Aorta (tissue), 5 donors: ENCODE data around the gene RTP2. TPM values are rescaled to one million over a fixed set of nuclear protein-coding genes. Genes with fewer than 3 reads are reported as not detected.

ENCODE experiments used
- ATAC-seq: fragments of 200-7000 bp; cut with Tn5 transposase; one replicate; pipeline ENCODE4 v1.9.1; 2022; ENCODE audit warnings: moderate library complexity; ENCODE audit not compliant: low FRiP score
- DNase-seq, 2 donors: peaks; one replicate each; pipeline ENCODE4 v3.0.0-alpha.2; 2020
- H3K27ac ChIP-seq, 2 donors: one replicate each; pipeline ENCODE4 v1.5.1; 2013; ENCODE audit warnings: low read length in 2 of 2, mild to moderate bottlenecking in 2 of 2, moderate library complexity in 2 of 2, control low read depth in 1 of 2, inconsistent platforms in 1 of 2, low read depth in 1 of 2
- H3K27me3 ChIP-seq, 2 donors: one replicate each; pipeline ENCODE4 v1.6.1; 2013; ENCODE audit warnings: control low read depth in 1 of 2, low read length in 1 of 2, mild to moderate bottlenecking in 1 of 2, moderate library complexity in 1 of 2; ENCODE audit not compliant: insufficient read depth in 2 of 2, control insufficient read depth in 1 of 2
- H3K36me3 ChIP-seq, 2 donors: one replicate each; pipeline ENCODE4 v1.6.1; 2013; ENCODE audit warnings: control low read depth in 1 of 2, low read length in 1 of 2, mild to moderate bottlenecking in 1 of 2; ENCODE audit not compliant: insufficient read depth in 2 of 2, control insufficient read depth in 1 of 2
- H3K4me1 ChIP-seq, 2 donors: one replicate each; pipeline ENCODE4 v1.6.1; 2013; ENCODE audit warnings: low read length in 2 of 2, control low read depth in 1 of 2, mild to moderate bottlenecking in 1 of 2, moderate library complexity in 1 of 2; ENCODE audit not compliant: insufficient read depth in 2 of 2, control insufficient read depth in 1 of 2
- H3K4me3 ChIP-seq, 2 donors: one replicate each; pipeline ENCODE4 v1.5.1; 2013; ENCODE audit warnings: low read length in 2 of 2, control low read depth in 1 of 2, mild to moderate bottlenecking in 1 of 2
- H3K9me3 ChIP-seq: one replicate; pipeline ENCODE4 v1.6.1; 2013; ENCODE audit warnings: mild to moderate bottlenecking, low read length; ENCODE audit not compliant: control insufficient read depth
- WGBS, 2 donors: extraction: QIAGEN DNeasy Blood & Tissue Kit; methylation state at CpG; one replicate each; pipeline ENCODE4 v1.1.7; 2013; 5-methylcytosine and 5-hydroxymethylcytosine counted together
- intact Hi-C, 2 donors: fragments of 100-400 bp; cut with DNase I; formaldehyde crosslinking; loops; one replicate each; pipeline versions ENCODE4 v1.14.2 to v1.15.0; 2022
- polyA plus RNA-seq, 2 donors: library from polyadenylated mRNA; stranded (reverse); fragments of 200-250 nt; gene quantifications; one replicate each; pipeline ENCODE4 v1.2.3, GENCODE V29; 2013
- total RNA-seq, 2 donors: library from RNA; stranded (reverse); fragmentation: NEBNext Ultra II Directional; extraction: Animal tissue kit (Norgen Biotek cat#: 25700); gene quantifications; one replicate each; pipeline ENCODE4 v1.2.1, GENCODE V29; 2021
- donor health status: healthy with polysubstance abuse.
- donor health status: Bipolar disorder and iron deficiency.
- donor health status: DM: no; HTN: no; CAD: no.
- donor health status: DM: no; HTN: no; CAD: no.
- donor health status: DM: yes; HTN: yes; CAD: no.

The RTP2 gene
- total and polyA plus RNA-seq, 4 donors: not detected

DNA sequence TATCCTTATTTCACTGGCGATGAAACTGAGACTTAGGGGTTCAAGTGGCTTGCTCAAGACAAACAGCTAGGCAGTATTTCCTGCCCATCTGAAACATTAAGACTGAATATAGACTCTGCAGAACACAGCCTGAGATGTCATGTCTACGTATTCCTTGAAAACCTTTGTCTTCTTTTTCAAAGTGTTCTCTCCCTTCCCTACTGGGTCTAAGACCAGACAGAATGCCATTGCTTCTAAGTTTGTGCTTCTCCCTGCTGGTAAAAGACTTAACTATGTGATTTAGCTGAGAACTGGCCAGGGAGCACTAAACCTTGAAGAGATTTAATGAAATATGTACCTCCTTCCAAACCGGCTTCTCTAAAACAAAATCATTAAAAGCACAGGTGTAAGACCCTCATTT lies 33.0 kb upstream of the RTP2 start:
- Histone ChIP-seq H3K4me1 (peaks cover 0 to 3% of the 10 kb centered on the region in 2 donors), H3K4me3 (no peak overlapping the region), H3K36me3 (peaks cover 0 to 10% of the 10 kb centered on the region in 2 donors), H3K27me3 (no peaks in the 10 kb centered on the region), H3K9me3 (no peaks in the 10 kb centered on the region), H3K27ac (no peak overlapping the region)
- 94 to 98% methylated on average over 3 of the region's 3 CpGs for WGBS, 2 donors
- no peak for ATAC-seq
- intact Hi-C loops: loop anchor here in 1 of 2 donors (5.0 to 10.0 kb wide), 3 partner anchors 949 to 1409 kb away; no protein-coding TSS in a partner anchor
- no peak for DNase-seq

GRCh38 chr3:187734841-187735240 lies 32.5 kb upstream of the RTP2 start:
- Histone ChIP-seq H3K9me3 (no peaks in the 10 kb centered on the region), H3K4me3 (no peak overlapping the region), H3K4me1 (peaks cover 0 to 3% of the 10 kb centered on the region in 2 donors), H3K36me3 (peaks cover 0 to 10% of the 10 kb centered on the region in 2 donors), H3K27me3 (no peaks in the 10 kb centered on the region), H3K27ac (no peak overlapping the region)
- no peak for DNase-seq
- whole genome bisulfite sequencing, 2 donors: 91 to 92% methylated on average over 3 of the region's 3 CpGs
- no peak for ATAC-seq
- intact Hi-C loops: loop anchor here in 1 of 2 donors (5.0 to 10.0 kb wide), 3 partner anchors 950 to 1410 kb away; no protein-coding TSS in a partner anchor

DNA sequence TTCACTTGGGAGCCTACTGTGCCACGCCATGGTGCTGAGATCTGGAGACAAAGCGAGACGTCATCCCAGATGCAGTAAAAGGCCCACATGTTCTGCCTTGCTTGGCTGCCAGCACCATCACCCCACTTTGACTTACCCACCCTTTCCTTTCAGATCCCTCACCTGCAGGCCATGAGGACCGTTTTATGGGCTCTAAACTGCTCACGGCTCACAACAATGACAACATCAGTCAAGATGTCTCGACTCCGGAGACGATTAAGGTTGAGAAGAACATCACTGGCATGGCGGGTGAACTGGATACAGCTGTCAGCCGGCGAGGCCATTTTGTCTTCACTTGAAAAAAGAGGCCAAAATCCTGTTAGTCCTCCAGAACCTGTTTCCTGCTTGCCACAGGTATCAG lies 31.0 kb upstream of the RTP2 start:
- Histone ChIP-seq H3K9me3 (no peaks in the 10 kb centered on the region), H3K27ac (no peak overlapping the region), H3K36me3 (peaks cover 0 to 13% of the 10 kb centered on the region in 2 donors), H3K4me3 (no peak overlapping the region), H3K27me3 (no peaks in the 10 kb centered on the region), H3K4me1 (peaks cover 0 to 3% of the 10 kb centered on the region in 2 donors)
- no peak for ATAC-seq
- intact Hi-C loops: loop anchor here in 1 of 2 donors (10.0 kb wide), 2 partner anchors 951 to 1411 kb away; no protein-coding TSS in a partner anchor
- 94 to 95% methylated on average over 11 of the region's 11 CpGs for WGBS, 2 donors
- no peak for DNase-seq

GRCh38 chr3:187729598-187729997 lies 27.2 kb upstream of the RTP2 start:
- Histone ChIP-seq H3K4me3 (no peak overlapping the region), H3K36me3 (peaks cover 8 to 32% of the 10 kb centered on the region in 2 donors), H3K27me3 (no peaks in the 10 kb centered on the region), H3K27ac (no peak overlapping the region), H3K9me3 (no peaks in the 10 kb centered on the region), H3K4me1 (no peaks in the 10 kb centered on the region)
- WGBS, 2 donors: 96% methylated on average over 12 of the region's 12 CpGs
- intact Hi-C loops: no loop called here
- DNase-seq (no peak), ATAC-seq (no peak)

DNA sequence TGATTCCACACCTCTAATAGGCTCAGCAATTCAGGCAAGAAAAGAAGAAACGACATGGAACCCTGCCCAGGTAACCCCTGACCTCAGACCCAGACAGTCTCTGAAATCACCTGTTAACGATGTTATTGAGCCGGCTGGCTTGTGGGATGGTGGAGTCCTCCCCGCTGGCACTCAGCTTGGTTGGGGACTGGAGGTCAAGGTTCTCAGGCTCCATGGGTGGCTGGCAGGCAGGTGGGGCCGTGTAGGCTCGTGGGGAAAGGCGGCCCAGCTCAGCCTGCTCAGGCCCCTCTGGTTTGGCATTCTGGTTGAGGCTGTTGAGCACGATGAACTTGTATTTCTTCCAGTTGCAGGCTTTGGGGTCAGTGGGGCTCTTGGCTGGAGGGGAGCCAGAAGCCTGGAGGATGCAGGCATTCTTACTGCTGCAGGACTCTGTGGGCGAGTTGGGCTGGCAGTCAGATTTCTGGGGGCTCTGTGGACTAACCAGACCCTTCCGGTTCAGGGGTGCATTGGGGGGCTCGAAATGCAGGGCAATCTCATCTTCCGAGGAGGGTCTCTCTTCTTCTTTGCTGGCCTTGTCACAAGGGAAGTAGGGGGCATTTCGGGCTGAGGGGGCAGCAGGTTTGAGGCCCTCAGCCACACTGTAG lies 26.7 kb upstream of the RTP2 start:
- peaks cover 8 to 33% of the 10 kb centered on the region in 2 donors for H3K36me3 ChIP-seq
- intact Hi-C loops: no loop called here
- no peak overlapping the region for H3K27ac ChIP-seq
- no peaks in the 10 kb centered on the region for H3K9me3 ChIP-seq
- H3K4me1 ChIP-seq: no peaks in the 10 kb centered on the region
- H3K4me3 ChIP-seq: no peak overlapping the region
- no peaks in the 10 kb centered on the region for H3K27me3 ChIP-seq
- ATAC-seq (no peak), DNase-seq (no peak)
- WGBS, 2 donors: 90 to 92% methylated on average over 13 of the region's 13 CpGs

- H3K4me3 ChIP-seq: no peak overlapping the region
- intact Hi-C loops: no loop called here
- H3K27me3 ChIP-seq: no peaks in the 10 kb centered on the region
- H3K36me3 ChIP-seq: peaks cover 8 to 31% of the 10 kb centered on the region in 2 donors
- no peak for DNase-seq
- ATAC-seq: peak; percentile 5
- H3K9me3 ChIP-seq: no peaks in the 10 kb centered on the region
- H3K27ac ChIP-seq: no peak overlapping the region
- 93 to 95% methylated on average over 8 of the region's 8 CpGs for WGBS, 2 donors
- H3K4me1 ChIP-seq: no peaks in the 10 kb centered on the region
Measured at GRCh38 chr3:187728248-187728647, 25.9 kb upstream of the RTP2 start.

GRCh38 chr3:187726564-187726963 lies 24.2 kb upstream of the RTP2 start:
- DNase-seq (no peak), ATAC-seq (no peak)
- no peaks in the 10 kb centered on the region for H3K4me1 ChIP-seq
- intact Hi-C loops: no loop called here
- no peak overlapping the region for H3K27ac ChIP-seq
- peaks cover 10 to 30% of the 10 kb centered on the region in 2 donors for H3K36me3 ChIP-seq
- H3K9me3 ChIP-seq: no peaks in the 10 kb centered on the region
- no peaks in the 10 kb centered on the region for H3K27me3 ChIP-seq
- H3K4me3 ChIP-seq: no peak overlapping the region
- 94 to 96% methylated on average over 13 of the region's 13 CpGs for WGBS, 2 donors

DNA sequence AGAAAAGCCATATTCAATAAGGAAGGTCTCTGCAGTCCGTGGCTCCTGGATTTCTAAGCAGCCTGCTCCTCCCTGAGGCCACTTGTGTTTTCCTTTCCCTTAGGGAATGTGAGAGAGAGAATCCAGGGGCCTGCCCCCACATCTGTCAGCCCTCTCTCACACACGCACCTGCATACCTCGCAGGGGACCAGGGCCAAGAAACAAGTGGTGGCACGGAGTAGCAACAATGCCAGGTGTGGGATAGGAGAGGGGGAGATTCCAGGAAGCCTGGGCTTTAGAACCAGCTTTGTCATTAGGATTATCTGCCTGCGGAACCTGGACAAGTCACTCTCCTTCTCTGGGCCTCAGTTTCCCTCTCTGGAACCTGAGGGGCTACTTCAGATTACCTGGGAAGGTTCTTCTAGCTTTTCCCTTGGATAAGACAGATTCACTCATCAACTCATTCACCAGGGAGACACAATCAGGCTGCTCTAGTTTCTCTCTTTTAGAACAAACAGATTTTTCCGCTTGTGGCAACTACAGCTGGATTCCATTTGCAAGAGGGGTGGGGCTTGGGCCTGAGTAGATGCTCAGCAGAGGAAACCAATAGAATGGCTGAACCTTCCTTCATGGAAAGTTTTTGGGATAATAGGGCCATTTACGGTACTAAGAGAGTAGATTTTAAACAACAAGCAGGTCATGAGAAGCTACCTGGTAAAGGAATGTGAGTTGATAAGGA lies 23.5 kb upstream of the RTP2 start:
- H3K4me1 ChIP-seq: no peaks in the 10 kb centered on the region
- 87 to 88% methylated on average over 7 of the region's 7 CpGs for WGBS, 2 donors
- no peaks in the 10 kb centered on the region for H3K9me3 ChIP-seq
- no peaks in the 10 kb centered on the region for H3K27me3 ChIP-seq
- H3K27ac ChIP-seq: no peak overlapping the region
- intact Hi-C loops: no loop called here
- H3K36me3 ChIP-seq: peaks cover 10 to 27% of the 10 kb centered on the region in 2 donors
- ATAC-seq (no peak), DNase-seq (no peak)
- H3K4me3 ChIP-seq: no peak overlapping the region

- H3K4me1 ChIP-seq: no peaks in the 10 kb centered on the region
- ATAC-seq (no peak), DNase-seq (no peak)
- peaks cover 10 to 24% of the 10 kb centered on the region in 2 donors for H3K36me3 ChIP-seq
- H3K4me3 ChIP-seq: no peak overlapping the region
- 91 to 95% methylated on average over 22 of the region's 22 CpGs for WGBS, 2 donors
- H3K27me3 ChIP-seq: no peaks in the 10 kb centered on the region
- H3K9me3 ChIP-seq: no peaks in the 10 kb centered on the region
- intact Hi-C loops: no loop called here
- no peak overlapping the region for H3K27ac ChIP-seq
Measured at GRCh38 chr3:187725224-187725623, 22.9 kb upstream of the RTP2 start.
